SU-DHL-6 (cell line): ENCODE results near the gene AVPR2.

Experiments used
- EZH2phosphoT487 ChIP-seq: fragments of 200-600 bp; sonication (generic), shearing (Covaris generic); conservative IDR thresholded peaks from 2 replicates; pipeline ENCODE4 v1.6.1; 2018; ENCODE audit warnings: mild to moderate bottlenecking, antibody characterized with exemption, low read length, moderate library complexity, mixed read lengths
- TF ChIP-seq, protein P1 (sequence below): fragments of 200-600 bp; sonication (generic); IDR thresholded peaks from one replicate; pipeline ENCODE4 v1.5.1; 2017; ENCODE audit warnings: antibody characterized with exemption, mild to moderate bottlenecking, low read length, moderate library complexity; ENCODE audit not compliant: insufficient read depth, poor library complexity, severe bottlenecking

DNA sequence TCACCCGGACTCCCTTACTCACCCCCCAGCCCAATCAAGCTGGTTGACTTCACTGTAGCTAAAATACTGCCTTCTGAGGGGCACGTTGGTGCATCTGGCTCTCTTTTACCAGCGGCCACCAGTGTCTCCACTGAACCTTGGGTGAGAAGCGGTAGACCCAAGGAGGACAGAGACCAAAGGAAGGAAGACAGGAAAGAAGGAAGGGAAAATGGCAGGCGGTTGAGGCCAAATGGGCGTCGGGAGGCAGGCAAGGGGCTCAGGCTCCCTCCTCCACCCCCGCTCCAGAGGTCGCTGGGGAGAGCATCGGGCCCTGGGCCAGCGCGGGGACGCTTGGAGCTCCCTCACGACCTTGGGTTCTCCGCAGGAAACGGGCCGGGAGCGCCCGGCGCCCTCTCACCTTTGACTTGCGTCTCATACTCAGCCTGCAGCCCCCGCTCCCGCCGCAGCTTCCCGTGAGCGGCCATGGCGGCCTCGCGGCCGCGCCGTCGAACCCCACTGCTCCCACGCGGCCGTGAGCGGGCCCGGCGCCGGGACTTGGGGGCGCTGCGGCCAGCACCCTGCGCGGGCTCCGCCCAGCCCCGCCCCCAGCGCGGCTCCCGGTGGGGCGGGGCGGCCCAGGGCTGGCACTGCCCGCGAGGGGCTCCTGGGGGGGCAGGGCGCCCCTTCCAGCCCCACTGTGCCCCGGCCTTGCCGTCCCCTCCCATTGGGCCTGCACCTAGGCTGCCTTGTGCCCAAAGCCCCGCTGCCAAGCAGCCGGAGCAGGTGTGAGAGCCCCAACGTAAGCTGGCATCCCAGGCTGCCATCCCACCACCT is 21.5 kb downstream of the AVPR2 start, which contains the start of gene ARHGAP4:
- TF ChIP-seq, protein P1, sequence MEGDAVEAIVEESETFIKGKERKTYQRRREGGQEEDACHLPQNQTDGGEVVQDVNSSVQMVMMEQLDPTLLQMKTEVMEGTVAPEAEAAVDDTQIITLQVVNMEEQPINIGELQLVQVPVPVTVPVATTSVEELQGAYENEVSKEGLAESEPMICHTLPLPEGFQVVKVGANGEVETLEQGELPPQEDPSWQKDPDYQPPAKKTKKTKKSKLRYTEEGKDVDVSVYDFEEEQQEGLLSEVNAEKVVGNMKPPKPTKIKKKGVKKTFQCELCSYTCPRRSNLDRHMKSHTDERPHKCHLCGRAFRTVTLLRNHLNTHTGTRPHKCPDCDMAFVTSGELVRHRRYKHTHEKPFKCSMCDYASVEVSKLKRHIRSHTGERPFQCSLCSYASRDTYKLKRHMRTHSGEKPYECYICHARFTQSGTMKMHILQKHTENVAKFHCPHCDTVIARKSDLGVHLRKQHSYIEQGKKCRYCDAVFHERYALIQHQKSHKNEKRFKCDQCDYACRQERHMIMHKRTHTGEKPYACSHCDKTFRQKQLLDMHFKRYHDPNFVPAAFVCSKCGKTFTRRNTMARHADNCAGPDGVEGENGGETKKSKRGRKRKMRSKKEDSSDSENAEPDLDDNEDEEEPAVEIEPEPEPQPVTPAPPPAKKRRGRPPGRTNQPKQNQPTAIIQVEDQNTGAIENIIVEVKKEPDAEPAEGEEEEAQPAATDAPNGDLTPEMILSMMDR: no peak
- TF ChIP-seq EZH2phosphoT487: no peak
